Neural crest cell (in vitro differentiated cells): ENCODE results near the gene TWSG1. TPM values are rescaled to one million over a fixed set of nuclear protein-coding genes. Genes with fewer than 3 reads are reported as not detected.

ENCODE experiments used
- DNase-seq: peaks from one replicate; pipeline ENCODE4 v3.0.0; 2021; ENCODE audit warnings: low read depth, mixed read lengths, low spot score
- H3K27ac Mint-ChIP-seq: one replicate; pipeline ENCODE4 v1.8.0; 2021; ENCODE audit warnings: mild to moderate bottlenecking, mixed read lengths; ENCODE audit not compliant: unreplicated experiment
- H3K27me3 Mint-ChIP-seq: 2 replicates; pipeline ENCODE4 v1.8.0; 2021; ENCODE audit warnings: low read depth, mild to moderate bottlenecking, mixed read lengths
- H3K36me3 Mint-ChIP-seq: 2 replicates; pipeline ENCODE4 v1.8.0; 2021; ENCODE audit warnings: low read depth, mild to moderate bottlenecking, mixed read lengths
- H3K4me1 Mint-ChIP-seq: 2 replicates; pipeline ENCODE4 v1.8.0; 2021; ENCODE audit warnings: mixed read lengths
- H3K4me3 Mint-ChIP-seq: one replicate; pipeline ENCODE4 v1.8.0; 2021; ENCODE audit warnings: mild to moderate bottlenecking, mixed read lengths
- H3K9me3 Mint-ChIP-seq: 2 replicates; pipeline ENCODE4 v1.8.0; 2021; ENCODE audit warnings: mixed read lengths
- total RNA-seq: library from RNA; stranded (reverse); gene quantifications from 2 replicates; pipeline ENCODE4 v1.2.1, GENCODE V29; 2021
- TF ChIP-seq, protein P1 (sequence below): fragments of 200-600 bp; sonication (generic); conservative IDR thresholded peaks from 2 replicates; pipeline ENCODE4 v1.5.0; 2021; ENCODE audit warnings: antibody characterized with exemption, mild to moderate bottlenecking

The TWSG1 gene
- total RNA-seq, 1 donor from 2014 or later = 50.4 TPM

DNA sequence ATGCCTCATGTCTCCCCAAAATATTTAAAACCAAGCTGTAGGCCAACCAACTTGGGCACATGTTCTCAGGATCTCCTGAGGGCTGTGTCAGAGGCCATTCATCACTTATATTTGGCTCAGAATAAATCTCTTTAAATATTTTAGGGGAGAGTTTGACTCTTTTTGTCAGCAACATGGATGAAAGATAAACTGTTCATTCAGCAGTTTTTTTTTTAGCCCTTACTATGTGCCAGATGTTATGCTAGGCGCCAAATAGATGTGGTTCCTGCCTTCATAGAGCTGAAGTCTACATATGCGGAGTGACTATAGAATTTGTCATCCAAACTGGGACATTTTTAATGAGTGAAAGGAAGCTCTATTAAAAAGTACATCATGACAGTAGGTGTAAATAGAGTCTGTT lies 42.5 kb upstream of the TWSG1 start:
- H3K27me3 Mint-ChIP-seq = no peaks in the 10 kb centered on the region
- no peak for DNase-seq
- TF ChIP-seq, protein P1, sequence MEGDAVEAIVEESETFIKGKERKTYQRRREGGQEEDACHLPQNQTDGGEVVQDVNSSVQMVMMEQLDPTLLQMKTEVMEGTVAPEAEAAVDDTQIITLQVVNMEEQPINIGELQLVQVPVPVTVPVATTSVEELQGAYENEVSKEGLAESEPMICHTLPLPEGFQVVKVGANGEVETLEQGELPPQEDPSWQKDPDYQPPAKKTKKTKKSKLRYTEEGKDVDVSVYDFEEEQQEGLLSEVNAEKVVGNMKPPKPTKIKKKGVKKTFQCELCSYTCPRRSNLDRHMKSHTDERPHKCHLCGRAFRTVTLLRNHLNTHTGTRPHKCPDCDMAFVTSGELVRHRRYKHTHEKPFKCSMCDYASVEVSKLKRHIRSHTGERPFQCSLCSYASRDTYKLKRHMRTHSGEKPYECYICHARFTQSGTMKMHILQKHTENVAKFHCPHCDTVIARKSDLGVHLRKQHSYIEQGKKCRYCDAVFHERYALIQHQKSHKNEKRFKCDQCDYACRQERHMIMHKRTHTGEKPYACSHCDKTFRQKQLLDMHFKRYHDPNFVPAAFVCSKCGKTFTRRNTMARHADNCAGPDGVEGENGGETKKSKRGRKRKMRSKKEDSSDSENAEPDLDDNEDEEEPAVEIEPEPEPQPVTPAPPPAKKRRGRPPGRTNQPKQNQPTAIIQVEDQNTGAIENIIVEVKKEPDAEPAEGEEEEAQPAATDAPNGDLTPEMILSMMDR = no peak
- H3K27ac Mint-ChIP-seq = no peak overlapping the region
- peaks cover 18% of the 10 kb centered on the region for H3K36me3 Mint-ChIP-seq
- H3K9me3 Mint-ChIP-seq = peaks cover 8% of the 10 kb centered on the region
- H3K4me3 Mint-ChIP-seq = no peak overlapping the region
- no peaks in the 10 kb centered on the region for H3K4me1 Mint-ChIP-seq

GRCh38 chr18:9293948-9294347 lies 40.6 kb upstream of the TWSG1 start:
- TF ChIP-seq, protein P1 = no peak
- H3K36me3 Mint-ChIP-seq = peaks cover 18% of the 10 kb centered on the region
- no peak for DNase-seq
- H3K27me3 Mint-ChIP-seq = no peaks in the 10 kb centered on the region
- H3K9me3 Mint-ChIP-seq = peaks cover 8% of the 10 kb centered on the region
- no peak overlapping the region for H3K4me3 Mint-ChIP-seq
- H3K4me1 Mint-ChIP-seq = no peaks in the 10 kb centered on the region
- no peak overlapping the region for H3K27ac Mint-ChIP-seq

- H3K36me3 Mint-ChIP-seq = peaks cover 18% of the 10 kb centered on the region
- peaks cover 8% of the 10 kb centered on the region for H3K9me3 Mint-ChIP-seq
- no peaks in the 10 kb centered on the region for H3K27me3 Mint-ChIP-seq
- no peaks in the 10 kb centered on the region for H3K4me1 Mint-ChIP-seq
- TF ChIP-seq, protein P1 = no peak
- no peak overlapping the region for H3K27ac Mint-ChIP-seq
- H3K4me3 Mint-ChIP-seq = no peak overlapping the region
- DNase-seq = no peak
Observed at GRCh38 chr18:9296233-9297006, 38.2 kb upstream of the TWSG1 start.

DNA sequence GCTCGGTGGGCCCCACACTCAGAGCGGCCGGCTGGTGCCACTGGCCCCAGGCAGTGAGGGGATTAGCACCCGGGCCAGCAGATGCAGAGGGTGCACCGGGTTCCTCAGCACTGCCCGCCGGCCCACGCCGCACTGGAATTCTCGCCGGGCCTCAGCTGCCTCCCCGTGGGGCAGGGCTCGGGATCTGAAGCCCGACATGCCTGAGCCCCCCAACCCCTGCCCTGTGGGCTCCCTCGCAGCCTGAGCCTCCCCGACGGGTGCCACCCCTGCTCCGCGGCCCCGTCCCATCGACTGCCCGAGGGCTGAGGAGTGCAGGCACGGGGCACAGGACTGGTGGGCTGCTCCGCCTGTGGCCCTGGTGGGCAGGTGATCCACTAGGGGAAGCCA lies 37.6 kb upstream of the TWSG1 start:
- Mint-ChIP-seq H3K9me3 (peaks cover 8% of the 10 kb centered on the region), H3K4me3 (no peak overlapping the region), H3K27me3 (no peaks in the 10 kb centered on the region), H3K36me3 (peaks cover 15% of the 10 kb centered on the region), H3K27ac (no peak overlapping the region), H3K4me1 (no peaks in the 10 kb centered on the region)
- TF ChIP-seq, protein P1 = no peak
- DNase-seq = no peak

GRCh38 chr18:9304388-9305070 lies 30.0 kb upstream of the TWSG1 start:
- TF ChIP-seq, protein P1 = no peak
- Mint-ChIP-seq H3K27ac (no peak overlapping the region), H3K9me3 (peaks cover 14% of the 10 kb centered on the region), H3K4me1 (no peaks in the 10 kb centered on the region), H3K4me3 (no peak overlapping the region), H3K27me3 (no peaks in the 10 kb centered on the region), H3K36me3 (peaks cover 11% of the 10 kb centered on the region)
- no peak for DNase-seq
